NCI-H2227 treated with DMSO at 0.1 percent for 48 hours (cell line): Measurements from ENCODE around the gene FANCE.

Experiments
- DNase-seq: peaks from one replicate; lab custom pipeline; 2025; lab: John Stamatoyannopoulos, UW

FANCE gene

GRCh38 chr6:35484921-35485392, 32.8 kb downstream of the FANCE start:
- no peak for DNase-seq

GRCh38 chr6:35485402-35485877, 33.3 kb downstream of the FANCE start:
- DNase-seq, result no peak

- no peak for DNase-seq
These were observed 34.1 kb downstream of the FANCE start for GRCh38 chr6:35486005-35486925.

GRCh38 chr6:35487658-35488516, 35.7 kb downstream of the FANCE start:
- DNase-seq, result no peak

GRCh38 chr6:35488517-35488862, 36.4 kb downstream of the FANCE start:
- no peak for DNase-seq

GRCh38 chr6:35489066-35489465, 36.9 kb downstream of the FANCE start:
- no peak for DNase-seq

- DNase-seq, result peak; percentile 72
These were observed 38.1 kb downstream of the FANCE start for GRCh38 chr6:35489995-35490791.

- DNase-seq, result no peak
These were observed 38.9 kb downstream of the FANCE start for GRCh38 chr6:35490821-35491557.

GRCh38 chr6:35491558-35492257, 39.6 kb downstream of the FANCE start:
- DNase-seq, result no peak

GRCh38 chr6:35492258-35492973, 40.3 kb downstream of the FANCE start:
- no peak for DNase-seq

GRCh38 chr6:35492974-35493284, 40.8 kb downstream of the FANCE start:
- DNase-seq, result no peak

- no peak for DNase-seq
These were observed 41.3 kb downstream of the FANCE start for GRCh38 chr6:35493307-35493983.

GRCh38 chr6:35494161-35494563, 42.0 kb downstream of the FANCE start:
- DNase-seq, result no peak

GRCh38 chr6:35495258-35496035, 43.3 kb downstream of the FANCE start:
- DNase-seq, result no peak

- DNase-seq, result no peak
These were observed 44.1 kb downstream of the FANCE start for GRCh38 chr6:35496036-35496840.

- no peak for DNase-seq
These were observed 44.9 kb downstream of the FANCE start, which contains the start of gene TEAD3 for GRCh38 chr6:35496841-35497570. Gene TEAD3 (minus strand): TSS chr6:35497079.
